Measurements from ENCODE around the gene TEC. TPM values are rescaled to one million over a fixed set of nuclear protein-coding genes. Genes with fewer than 3 reads are reported as not detected.

The TEC gene
- total and polyA plus RNA-seq, 9 of the 15 experiments (the other 6 are each of a cell fraction or from before 2014, with no cell fraction given), result 5.3 to 14.7 (median 8.8) TPM

- in situ Hi-C loops (cut with MboI), result no loop called here
- Histone ChIP-seq H2AFZ (ENCODE audit: low read depth, low read length) (peak overlapping the region; percentile 71), H3K27me3 (ENCODE audit: control insufficient read depth in 2 of 2, insufficient read depth in 2 of 2, low read length in 2 of 2) (no peaks in the 10 kb centered on the region), H3K9me1 (ENCODE audit: control insufficient read depth, insufficient read depth, low read length) (no peaks in the 10 kb centered on the region), H3K4me3 (no peak overlapping the region), H3K4me2 (ENCODE audit: insufficient read depth, low read length) (no peak overlapping the region), H3K79me2 (ENCODE audit: control insufficient read depth, insufficient read depth, low read length) (no peaks in the 10 kb centered on the region), H3K36me3 (ENCODE audit: control insufficient read depth, insufficient read depth, low read length) (no peaks in the 10 kb centered on the region), H3K9me3 (replicated peaks; ENCODE audit: control insufficient read depth, insufficient read depth, low read depth, low read length) (peaks cover 2% of the 10 kb centered on the region; the same call in 1 of the 2 replicates), H3K27ac (ENCODE audit: extremely low read depth, low read depth, low read length) (no peak overlapping the region), H3K4me1 (replicated peaks in 1 of 2; ENCODE audit: control insufficient read depth in 2 of 2, insufficient read depth in 2 of 2, low read length in 2 of 2) (peaks cover 0 to 5% of the 10 kb centered on the region in 2 experiments; a peak in 1 of 5 replicates), H4K20me1 (replicated peaks; ENCODE audit: control insufficient read depth, insufficient read depth, low read length) (no peaks in the 10 kb centered on the region), H3K9ac (ENCODE audit: insufficient read depth in 1 of 2, low read depth in 2 of 2, low read length in 2 of 2) (no peak overlapping the region)
- DNase-seq (ENCODE audit: extremely low read depth in 1 of 4, low spot score in 3 of 4), result peak; percentile 60 to 68 (median 64)
- WGBS (ENCODE audit: insufficient coverage, low coverage, missing lambda C conversion rate), result 4% methylated on average over 5 of the region's 5 CpGs
- POLR2A ChIA-PET, result no interaction called here
- intact Hi-C loops (cut with micrococcal nuclease), result loop anchor here (5.0 kb wide), 1 partner anchor 163 kb away; no protein-coding TSS in a partner anchor
- no TSS peak for BruUV-seq (replicated peaks)
- peak; percentile 92 for ATAC-seq
- peak; percentile 49 for FAIRE-seq
- CTCF ChIA-PET (ENCODE audit: low intra/inter-chr PET ratio), result interaction anchor here (0.7 kb wide), 1 partner anchor 152 kb away, joined by 3 read pairs; no protein-coding TSS in a partner anchor
- TF ChIP-seq ZBED1 (IDR thresholded peaks at IDR 0.05), result no peak
- TF ChIP-seq KLF16 (IDR thresholded peaks at IDR 0.05), result peak; percentile 50; the same call in 1 of the 2 replicates
- TF ChIP-seq PREB (CRISPR knock-in tag; IDR thresholded peaks at IDR 0.05), result no peak
- no peak for TF ChIP-seq CREM (IDR thresholded peaks at IDR 0.05; ENCODE audit: low read depth)
- TF ChIP-seq SMC3 (conservative IDR thresholded peaks at IDR 0.05; ENCODE audit: insufficient read depth, low read depth, low read length), result peak; percentile 44; the same call in 1 of the 2 replicates
- peak; percentile 68 to 79 (median 77) for TF ChIP-seq CTCF (IDR thresholded peaks at IDR 0.05 in 2 of 3, conservative IDR thresholded peaks at IDR 0.05 in 1 of 3; ENCODE audit: insufficient read depth in 2 of 3, low read depth in 1 of 3, low read length in 3 of 3)
- TF ChIP-seq ZBTB17 (CRISPR knock-in tag; IDR thresholded peaks at IDR 0.05), result no peak
- no peak for TF ChIP-seq ZKSCAN8 (CRISPR knock-in tag; IDR thresholded peaks at IDR 0.05)
- TF ChIP-seq JUND (IDR thresholded peaks at IDR 0.05; ENCODE audit: borderline replicate concordance, low read depth, low read length), result 0 out of 2 replicates have a peak, but pooled peaks have one; percentile 6
- TF ChIP-seq JUND (tag; IDR thresholded peaks at IDR 0.05; ENCODE audit: borderline replicate concordance, low read depth, low read length), result no peak
- TF ChIP-seq HNRNPH1 (optimal IDR thresholded peaks at IDR 0.05; ENCODE audit: low read depth, low read length), result no peak
- TF ChIP-seq RAD21 (CRISPR knock-in tag; conservative IDR thresholded peaks at IDR 0.05 in 1 of 2, IDR thresholded peaks at IDR 0.05 in 1 of 2), result peak; percentile 55 to 68
- TF ChIP-seq DPF2 (IDR thresholded peaks at IDR 0.05), result no peak
- TF ChIP-seq DEAF1 (CRISPR knock-in tag; IDR thresholded peaks at IDR 0.05), result no peak
These were observed 20.6 kb upstream of the TEC start for GRCh38 chr4:48290146-48290772.

Data from K562 (cell line).